Psoas muscle (tissue), 8 donors: ENCODE measurements around the gene ANKRD55. TPM values are rescaled to one million over a fixed set of nuclear protein-coding genes. Genes with fewer than 3 reads are reported as not detected.
A peak's percentile ranks its signal among the peaks of the same experiment; 100 is the strongest.
"Not testable (repeated sequence)": the region's sequence is repeated elsewhere in the genome, so short reads cannot be mapped to it uniquely, and the experiment has no call there.

Experiments used
- ATAC-seq, 4 donors: fragments of 200-7000 bp; cut with Tn5 transposase; one replicate each; pipeline ENCODE4 v1.9.1; 2020; ENCODE audit warnings: moderate library complexity in 3 of 4, mild to moderate bottlenecking in 2 of 4
- DNase-seq, 2 donors: peaks; one replicate each; pipeline ENCODE4 v3.0.0-alpha.2; 2020
- H3K27ac ChIP-seq: fragments of 200-600 bp; one replicate; pipeline ENCODE4 v1.8.0; 2022
- H3K27me3 ChIP-seq, 3 donors: fragments of 200-600 bp in 1 of 3; one replicate each; pipeline versions ENCODE4 v1.6.1 to v1.8.0; 2013 to 2022; ENCODE audit warnings: low read length in 2 of 3, mild to moderate bottlenecking in 2 of 3, moderate library complexity in 1 of 3; ENCODE audit not compliant: insufficient read depth in 3 of 3
- H3K36me3 ChIP-seq, 2 donors: fragments of 200-600 bp in 1 of 2; one replicate each; pipeline versions ENCODE4 v1.6.1 to v1.8.0; 2013 to 2022; ENCODE audit warnings: low read depth in 1 of 2, mild to moderate bottlenecking in 1 of 2, moderate library complexity in 1 of 2; ENCODE audit not compliant: insufficient read depth in 1 of 2
- H3K4me1 ChIP-seq: fragments of 200-600 bp; one replicate; pipeline ENCODE4 v1.8.0; 2022
- H3K4me3 ChIP-seq: fragments of 200-600 bp; one replicate; pipeline ENCODE4 v1.8.0; 2022; ENCODE audit warnings: mild to moderate bottlenecking
- H3K9me3 ChIP-seq: fragments of 200-600 bp; one replicate; pipeline ENCODE4 v1.8.0; 2022
- WGBS, 3 donors: extraction: QIAGEN DNeasy Blood & Tissue Kit; methylation state at CpG; one replicate each; pipeline versions ENCODE4 v1.1.6 to v1.1.7; 2013; 5-methylcytosine and 5-hydroxymethylcytosine counted together
- intact Hi-C, 2 donors: fragments of 100-400 bp; cut with DNase I; formaldehyde crosslinking; loops; one replicate each; pipeline versions ENCODE4 v1.11.0 to v1.14.2; 2022
- polyA plus RNA-seq, 3 donors: library from polyadenylated mRNA; stranded (reverse); fragments of 200-250 nt; gene quantifications; one replicate each; pipeline ENCODE4 v1.2.3, GENCODE V29; 2013
- total RNA-seq, 4 donors: library from RNA; stranded (reverse); fragmentation: NEBNext Ultra II Directional in 2 of 4; extraction: Animal tissue kit (Norgen Biotek cat#: 25700) in 2 of 4; gene quantifications; one replicate each; pipeline versions ENCODE4 v1.2.1 to v1.2.4, GENCODE V29; 2021 to 2023
- TF ChIP-seq, protein P1 (sequence below): fragments of 200-600 bp; IDR thresholded peaks from one replicate; pipeline ENCODE4 v1.8.0; 2022; ENCODE audit warnings: antibody characterized with exemption
- donor health status: healthy with polysubstance abuse.
- donor health status: DM: no; HTN: no; CAD: no; lungs with moderate emphysema.
- donor health status: Bipolar disorder and iron deficiency.
- donor health status: healthy.
- donor health status: DM: yes; HTN: yes; CAD: no.
- donor health status: DM: no; HTN: no; CAD: no.
- donor health status: DM: no; HTN: no; CAD: no.
- donor health status: DM: yes; HTN: yes; CAD: no.

Gene ANKRD55
- total and polyA plus RNA-seq, 7 donors: 0.01 to 0.04 TPM; not detected in 5

DNA sequence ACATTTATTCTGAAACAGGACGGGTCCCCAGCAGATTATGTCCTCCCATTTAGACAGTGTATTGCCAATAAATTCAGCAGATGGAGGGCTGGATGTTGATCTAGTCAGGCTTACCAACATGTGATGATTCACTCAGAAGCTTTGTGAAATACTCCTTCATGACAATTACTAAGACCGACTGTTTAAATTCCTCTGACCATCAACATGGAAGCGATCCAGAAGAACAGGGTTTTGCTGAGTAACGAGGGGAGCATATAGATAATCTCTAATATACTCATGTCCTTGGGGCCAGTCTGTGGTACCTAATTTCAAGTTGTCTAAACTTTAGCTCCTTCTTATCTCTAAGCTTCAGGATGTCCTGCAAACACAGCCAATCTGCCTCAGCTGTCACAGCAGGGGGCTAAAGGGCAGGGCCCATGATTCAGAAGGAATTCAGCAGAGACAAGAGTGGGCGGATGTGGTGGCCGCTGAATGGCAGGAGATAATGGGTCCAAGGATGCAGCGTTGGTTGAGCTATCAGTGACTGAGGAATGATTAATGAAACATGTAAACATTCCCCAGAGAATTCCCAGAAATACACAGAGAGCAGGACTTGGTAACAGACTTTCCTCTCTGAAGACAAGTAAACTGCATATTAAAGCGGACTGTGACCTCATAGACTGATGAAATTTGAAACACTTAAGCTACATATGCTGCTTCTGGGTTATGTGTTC is 109.4 kb downstream of the ANKRD55 start:
- peaks cover 2% of the 10 kb centered on the region for H3K9me3 ChIP-seq
- H3K4me3 ChIP-seq: no peak overlapping the region
- H3K4me1 ChIP-seq: no peaks in the 10 kb centered on the region
- H3K27ac ChIP-seq: no peak overlapping the region
- ATAC-seq (peak; percentile 30 to 87 (median 56)), DNase-seq (peak in 1 of 2 donors; percentile 46)
- 45 to 54% (median 47%) methylated on average over 8 of the region's 8 CpGs for WGBS, 3 donors
- TF ChIP-seq, protein P1, sequence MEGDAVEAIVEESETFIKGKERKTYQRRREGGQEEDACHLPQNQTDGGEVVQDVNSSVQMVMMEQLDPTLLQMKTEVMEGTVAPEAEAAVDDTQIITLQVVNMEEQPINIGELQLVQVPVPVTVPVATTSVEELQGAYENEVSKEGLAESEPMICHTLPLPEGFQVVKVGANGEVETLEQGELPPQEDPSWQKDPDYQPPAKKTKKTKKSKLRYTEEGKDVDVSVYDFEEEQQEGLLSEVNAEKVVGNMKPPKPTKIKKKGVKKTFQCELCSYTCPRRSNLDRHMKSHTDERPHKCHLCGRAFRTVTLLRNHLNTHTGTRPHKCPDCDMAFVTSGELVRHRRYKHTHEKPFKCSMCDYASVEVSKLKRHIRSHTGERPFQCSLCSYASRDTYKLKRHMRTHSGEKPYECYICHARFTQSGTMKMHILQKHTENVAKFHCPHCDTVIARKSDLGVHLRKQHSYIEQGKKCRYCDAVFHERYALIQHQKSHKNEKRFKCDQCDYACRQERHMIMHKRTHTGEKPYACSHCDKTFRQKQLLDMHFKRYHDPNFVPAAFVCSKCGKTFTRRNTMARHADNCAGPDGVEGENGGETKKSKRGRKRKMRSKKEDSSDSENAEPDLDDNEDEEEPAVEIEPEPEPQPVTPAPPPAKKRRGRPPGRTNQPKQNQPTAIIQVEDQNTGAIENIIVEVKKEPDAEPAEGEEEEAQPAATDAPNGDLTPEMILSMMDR: no peak
- H3K36me3 ChIP-seq: no peaks in the 10 kb centered on the region
- intact Hi-C loops: no loop called here
- H3K27me3 ChIP-seq: no peaks in the 10 kb centered on the region

DNA sequence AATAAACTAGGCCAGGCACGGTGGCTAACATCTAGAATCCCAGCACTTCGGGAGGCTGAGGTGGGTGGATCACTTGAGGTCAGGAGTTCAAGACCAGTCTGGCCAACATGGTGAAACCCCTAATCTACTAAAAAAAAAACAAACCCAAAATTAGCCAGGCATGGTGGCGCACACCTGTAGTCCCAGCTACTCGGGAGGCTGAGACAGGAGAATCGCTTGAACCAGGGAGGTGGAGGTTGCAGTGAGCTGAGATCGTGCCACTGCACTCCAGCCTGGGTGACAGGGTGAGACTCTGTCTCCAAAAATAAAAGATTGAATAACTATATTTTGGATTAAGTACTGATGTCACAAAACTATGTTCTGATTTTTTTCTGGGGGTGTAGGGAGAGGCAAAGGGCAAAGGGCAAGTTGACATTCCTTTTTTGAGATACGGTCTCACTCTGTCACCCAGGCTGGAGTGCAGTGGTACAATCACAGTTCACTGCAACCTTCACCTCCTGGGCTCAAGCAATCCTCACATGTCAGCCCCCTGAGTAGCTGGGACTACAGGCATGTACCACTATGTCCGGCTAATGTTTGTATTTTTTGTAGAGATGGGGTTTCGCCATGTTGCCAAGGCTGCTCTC is 110.7 kb downstream of the ANKRD55 start:
- H3K27ac ChIP-seq, intact Hi-C loops, ATAC-seq, H3K4me3 ChIP-seq, H3K27me3 ChIP-seq, H3K9me3 ChIP-seq, H3K36me3 ChIP-seq, H3K4me1 ChIP-seq, DNase-seq: not testable (repeated sequence)
- WGBS, 3 donors: 94 to 95% (median 94%) methylated on average over 9 of the region's 9 CpGs

- intact Hi-C loops: no loop called here
- no peak overlapping the region for H3K4me3 ChIP-seq
- H3K27me3 ChIP-seq: no peaks in the 10 kb centered on the region
- DNase-seq: no peak
- no peaks in the 10 kb centered on the region for H3K36me3 ChIP-seq
- no peak for ATAC-seq
- H3K27ac ChIP-seq: no peak overlapping the region
- TF ChIP-seq, protein P1: no peak
- H3K9me3 ChIP-seq: peaks cover 3% of the 10 kb centered on the region
- WGBS, 3 donors: 89 to 100% (median 93%) methylated on average over 1 of the region's 1 CpG
- H3K4me1 ChIP-seq: no peaks in the 10 kb centered on the region
Observed at GRCh38 chr5:56119050-56119449, 114.1 kb downstream of the ANKRD55 start.

GRCh38 chr5:56116599-56117141 is 116.5 kb downstream of the ANKRD55 start:
- no peak for ATAC-seq

GRCh38 chr5:56115589-56115988 is 117.5 kb downstream of the ANKRD55 start:
- TF ChIP-seq, protein P1: no peak
- Histone ChIP-seq H3K4me1 (no peaks in the 10 kb centered on the region), H3K4me3 (no peak overlapping the region), H3K36me3 (no peaks in the 10 kb centered on the region), H3K27me3 (no peaks in the 10 kb centered on the region), H3K9me3 (peaks cover 3% of the 10 kb centered on the region), H3K27ac (no peak overlapping the region)
- 91 to 93% (median 92%) methylated on average over 4 of the region's 4 CpGs for WGBS, 3 donors
- DNase-seq (no peak), ATAC-seq (no peak)
- intact Hi-C loops: no loop called here

More at GRCh38 chr5:56116599-56117141, 116.5 kb downstream of the ANKRD55 start:
- H3K4me3 ChIP-seq: no peak overlapping the region
- intact Hi-C loops: no loop called here
- no peaks in the 10 kb centered on the region for H3K36me3 ChIP-seq
- H3K9me3 ChIP-seq: peaks cover 3% of the 10 kb centered on the region
- TF ChIP-seq, protein P1: no peak
- DNase-seq: no peak
- H3K4me1 ChIP-seq: no peaks in the 10 kb centered on the region
- no peaks in the 10 kb centered on the region for H3K27me3 ChIP-seq
- WGBS, 3 donors: 71 to 80% (median 77%) methylated on average over 9 of the region's 9 CpGs
- no peak overlapping the region for H3K27ac ChIP-seq
